WTC11 (cell line): ENCODE measurements around the gene ELK3. TPM values are rescaled to one million over a fixed set of nuclear protein-coding genes. Genes with fewer than 3 reads are reported as not detected.

Source experiments
- ATAC-seq: fragments of 200-7000 bp; cut with Tn5 transposase; 2 replicates; pipeline ENCODE4 v1.10.0; 2021; ENCODE audit warnings: mild to moderate bottlenecking, moderate library complexity
- CTCF ChIA-PET: fragments of 300-600 bp; sonication (Branson Sonifier 250); formaldehyde crosslinking; loops from one replicate; lab custom pipeline; 2021; ENCODE audit warnings: antibody characterized with exemption; lab: Charles Lee
- POLR2A ChIA-PET: fragments of 350-600 bp; sonication (Branson Sonifier 250); formaldehyde crosslinking; loops from one replicate; lab custom pipeline; 2021; ENCODE audit warnings: antibody characterized with exemption; lab: Charles Lee
- DNase-seq: peaks from one replicate; pipeline ENCODE4 v3.0.0; 2021; ENCODE audit warnings: low spot score
- H3K27ac Mint-ChIP-seq: 2 replicates; pipeline ENCODE4 v1.8.0; 2021; ENCODE audit warnings: mixed read lengths
- H3K27me3 Mint-ChIP-seq: 2 replicates; pipeline ENCODE4 v1.8.0; 2021; ENCODE audit warnings: low read depth, mild to moderate bottlenecking, moderate library complexity, mixed read lengths
- H3K36me3 Mint-ChIP-seq: 2 replicates; pipeline ENCODE4 v1.8.0; 2021; ENCODE audit warnings: mixed read lengths
- H3K4me1 Mint-ChIP-seq: 2 replicates; pipeline ENCODE4 v1.8.0; 2022; ENCODE audit warnings: mixed read lengths
- H3K4me3 Mint-ChIP-seq: 2 replicates; pipeline ENCODE4 v1.8.0; 2021; ENCODE audit warnings: mild to moderate bottlenecking, moderate library complexity, mixed read lengths
- H3K9me3 Mint-ChIP-seq: 2 replicates; pipeline ENCODE4 v1.8.0; 2021; ENCODE audit warnings: mixed read lengths
- ATF2 ChIP-seq: sonication (generic); formaldehyde crosslinking; IDR thresholded peaks from 2 replicates; pipeline ENCODE4 v1.8.1; 2022; ENCODE audit warnings: low read depth, missing genetic modification reagents, borderline replicate concordance
- E2F4 ChIP-seq: sonication (generic); formaldehyde crosslinking; IDR thresholded peaks from 2 replicates; pipeline ENCODE4 v1.8.1; 2022; ENCODE audit warnings: low read depth, mild to moderate bottlenecking, moderate library complexity, missing genetic modification reagents, borderline replicate concordance
- ERG ChIP-seq: fragments of 250-450 bp; sonication (Bioruptor Pico); IDR thresholded peaks from 2 replicates; pipeline ENCODE4 v1.8.0; 2021; ENCODE audit warnings: mild to moderate bottlenecking
- FOXJ3 ChIP-seq: sonication (generic); formaldehyde crosslinking; IDR thresholded peaks from 2 replicates; pipeline ENCODE4 v1.9.0; 2021; ENCODE audit warnings: missing genetic modification reagents, mild to moderate bottlenecking, borderline replicate concordance
- FOXP1 ChIP-seq: sonication (generic); formaldehyde crosslinking; IDR thresholded peaks from 2 replicates; pipeline ENCODE4 v1.8.0; 2022; ENCODE audit warnings: missing genetic modification reagents, mild to moderate bottlenecking, moderate library complexity, borderline replicate concordance
- FOXP4 ChIP-seq: sonication (generic); formaldehyde crosslinking; IDR thresholded peaks from 2 replicates; pipeline ENCODE4 v1.8.0; 2022; ENCODE audit warnings: mild to moderate bottlenecking, missing genetic modification reagents
- GABPB1 ChIP-seq: sonication (generic); formaldehyde crosslinking; IDR thresholded peaks from 2 replicates; pipeline ENCODE4 v1.8.1; 2023; ENCODE audit warnings: mild to moderate bottlenecking, missing genetic modification reagents
- HMGA2 ChIP-seq: fragments of 250-450 bp; sonication (Bioruptor Pico); IDR thresholded peaks from 2 replicates; pipeline ENCODE4 v1.4.0; 2021; ENCODE audit warnings: mild to moderate bottlenecking, moderate library complexity
- IRF2 ChIP-seq: sonication (generic); formaldehyde crosslinking; IDR thresholded peaks from 2 replicates; pipeline ENCODE4 v1.8.0; 2022; ENCODE audit warnings: low read depth, missing genetic modification reagents, borderline replicate concordance
- JUN ChIP-seq: sonication (generic); formaldehyde crosslinking; IDR thresholded peaks from 2 replicates; pipeline ENCODE4 v1.8.0; 2023; ENCODE audit warnings: mild to moderate bottlenecking, missing genetic modification reagents
- NR2C2 ChIP-seq: sonication (generic); formaldehyde crosslinking; IDR thresholded peaks from 2 replicates; pipeline ENCODE4 v1.8.0; 2022; ENCODE audit warnings: mild to moderate bottlenecking, missing genetic modification reagents
- NR3C1 ChIP-seq: sonication (generic); formaldehyde crosslinking; conservative IDR thresholded peaks from 2 replicates; pipeline ENCODE4 v1.8.1; 2023; ENCODE audit warnings: low read depth, mild to moderate bottlenecking, missing genetic modification reagents
- PREB ChIP-seq: sonication (generic); formaldehyde crosslinking; IDR thresholded peaks from 2 replicates; pipeline ENCODE4 v1.8.1; 2022; ENCODE audit warnings: mild to moderate bottlenecking, missing genetic modification reagents, moderate library complexity, borderline replicate concordance
- PRRX2 ChIP-seq: fragments of 250-450 bp; sonication (Bioruptor Pico); IDR thresholded peaks from 2 replicates; pipeline ENCODE4 v1.8.0; 2021; ENCODE audit warnings: mild to moderate bottlenecking
- SMAD3 ChIP-seq: sonication (generic); formaldehyde crosslinking; IDR thresholded peaks from 2 replicates; pipeline ENCODE4 v1.8.0; 2022; ENCODE audit warnings: missing genetic modification reagents, mild to moderate bottlenecking, borderline replicate concordance
- SMAD4 ChIP-seq: sonication (generic); formaldehyde crosslinking; IDR thresholded peaks from 2 replicates; pipeline ENCODE4 v1.8.0; 2022; ENCODE audit warnings: mild to moderate bottlenecking, missing genetic modification reagents
- SOX15 ChIP-seq: fragments of 250-450 bp; sonication (Bioruptor Pico); IDR thresholded peaks from 2 replicates; pipeline ENCODE4 v1.9.0; 2021; ENCODE audit warnings: mild to moderate bottlenecking
- TEAD1 ChIP-seq: sonication (generic); formaldehyde crosslinking; IDR thresholded peaks from 2 replicates; pipeline ENCODE4 v1.8.0; 2022; ENCODE audit warnings: mild to moderate bottlenecking, missing genetic modification reagents
- ZBTB21 ChIP-seq: sonication (generic); formaldehyde crosslinking; IDR thresholded peaks from 2 replicates; pipeline ENCODE4 v1.8.1; 2023; ENCODE audit warnings: mild to moderate bottlenecking, missing genetic modification reagents, borderline replicate concordance
- ZBTB43 ChIP-seq: sonication (generic); formaldehyde crosslinking; IDR thresholded peaks from 2 replicates; pipeline ENCODE4 v1.8.1; 2023; ENCODE audit warnings: mild to moderate bottlenecking, missing genetic modification reagents
- ZNF232 ChIP-seq: sonication (generic); formaldehyde crosslinking; IDR thresholded peaks from 2 replicates; pipeline ENCODE4 v1.8.0; 2022; ENCODE audit warnings: mild to moderate bottlenecking, missing genetic modification reagents
- ZNF317 ChIP-seq: sonication (generic); formaldehyde crosslinking; IDR thresholded peaks from 2 replicates; pipeline ENCODE4 v1.8.1; 2023; ENCODE audit warnings: low read depth, mild to moderate bottlenecking, moderate library complexity, missing genetic modification reagents, borderline replicate concordance
- ZNF396 ChIP-seq: fragments of 250-450 bp; sonication (Bioruptor Pico); IDR thresholded peaks from 2 replicates; pipeline ENCODE4 v1.8.0; 2021; ENCODE audit warnings: mild to moderate bottlenecking, moderate library complexity, borderline replicate concordance
- ZNF416 ChIP-seq: fragments of 250-450 bp; sonication (Bioruptor Pico); IDR thresholded peaks from 2 replicates; pipeline ENCODE4 v1.9.0; 2021; ENCODE audit warnings: mild to moderate bottlenecking, inconsistent platforms
- total RNA-seq: library from RNA; stranded (reverse); gene quantifications from 3 replicates; pipeline ENCODE4 v1.2.3, GENCODE V29; 2021

The ELK3 gene
- total RNA-seq, 1 experiment from 2014 or later: 16.5 TPM

GRCh38 chr12:96242597-96242996 is 48.4 kb downstream of the ELK3 start (continued):
- TF ChIP-seq FOXP4 (CRISPR knock-in tag) (no peak), ZNF232 (CRISPR knock-in tag) (no peak), SOX15 (CRISPR knock-in tag) (no peak), E2F4 (no peak), JUN (no peak), SMAD4 (CRISPR knock-in tag) (no peak), FOXP1 (no peak), ZNF396 (CRISPR knock-in tag) (no peak), ATF2 (CRISPR knock-in tag) (no peak), GABPB1 (no peak), ZNF416 (CRISPR knock-in tag) (no peak), SMAD3 (CRISPR knock-in tag) (no peak)

- CTCF ChIA-PET: no interaction called here
- TF ChIP-seq HMGA2 (CRISPR knock-in tag) (no peak), ZBTB21 (CRISPR knock-in tag) (no peak), ZNF317 (CRISPR knock-in tag) (no peak), FOXJ3 (CRISPR knock-in tag) (no peak), NR3C1 (CRISPR knock-in tag) (no peak), TEAD1 (CRISPR knock-in tag) (no peak)
- DNase-seq (no peak), ATAC-seq (no peak)
- peaks cover 7% of the 10 kb centered on the region; the same call in 1 of the 2 replicates for H3K4me1 Mint-ChIP-seq
- no peaks in the 10 kb centered on the region for H3K27me3 Mint-ChIP-seq
- peaks cover 15% of the 10 kb centered on the region for H3K36me3 Mint-ChIP-seq
- no peak overlapping the region for H3K4me3 Mint-ChIP-seq
- H3K9me3 Mint-ChIP-seq: no peaks in the 10 kb centered on the region
- no peak overlapping the region for H3K27ac Mint-ChIP-seq
- POLR2A ChIA-PET: no interaction called here
Observed at GRCh38 chr12:96244826-96245225, 50.7 kb downstream of the ELK3 start.

- no peak overlapping the region for H3K27ac Mint-ChIP-seq
- DNase-seq: no peak
- H3K4me3 Mint-ChIP-seq: no peak overlapping the region
- CTCF ChIA-PET: no interaction called here
- H3K9me3 Mint-ChIP-seq: no peaks in the 10 kb centered on the region
- H3K36me3 Mint-ChIP-seq: peaks cover 24% of the 10 kb centered on the region
- no peak for ATAC-seq
- POLR2A ChIA-PET: no interaction called here
- no peaks in the 10 kb centered on the region for H3K4me1 Mint-ChIP-seq
- no peaks in the 10 kb centered on the region for H3K27me3 Mint-ChIP-seq
- TF ChIP-seq ERG (CRISPR knock-in tag) (no peak), PREB (CRISPR knock-in tag) (no peak), NR2C2 (no peak), ZBTB43 (no peak), IRF2 (CRISPR knock-in tag) (no peak), E2F4 (no peak), PRRX2 (CRISPR knock-in tag) (no peak), JUN (no peak)
Observed at GRCh38 chr12:96246926-96247505, 52.8 kb downstream of the ELK3 start.
